GM12864 (cell line): ENCODE results near the gene NEAT1.

Source experiments
- DNase-seq: peaks from one replicate; pipeline ENCODE4 v3.0.0-alpha.2; 2011; ENCODE audit warnings: low read depth
- H3K4me3 ChIP-seq: 2 replicates; pipeline ENCODE4 v1.5.1; 2011; ENCODE audit warnings: mild to moderate bottlenecking, low read depth, low read length, control low read depth
- CTCF ChIP-seq: IDR thresholded peaks from 2 replicates; pipeline ENCODE4 v1.5.1; 2011; ENCODE audit warnings: low read depth, mild to moderate bottlenecking, moderate library complexity, low read length, control low read depth, inconsistent platforms; ENCODE audit errors: missing control alignments

The NEAT1 gene

GRCh38 chr11:65395961-65396530 is 26.6 kb upstream of the NEAT1 start:
- no peak for DNase-seq
- TF ChIP-seq CTCF, result no peak

GRCh38 chr11:65396769-65397745 is 25.5 kb upstream of the NEAT1 start:
- DNase-seq, result no peak
- TF ChIP-seq CTCF, result no peak
- H3K4me3 ChIP-seq, result no peak overlapping the region

More at GRCh38 chr11:65395961-65396530, 26.6 kb upstream of the NEAT1 start:
- H3K4me3 ChIP-seq, result no peak overlapping the region

GRCh38 chr11:65398362-65398910 is 24.2 kb upstream of the NEAT1 start:
- no peak for DNase-seq
- no peak overlapping the region for H3K4me3 ChIP-seq
- no peak for TF ChIP-seq CTCF

GRCh38 chr11:65399249-65399648 is 23.3 kb upstream of the NEAT1 start:
- no peak overlapping the region for H3K4me3 ChIP-seq
- no peak for TF ChIP-seq CTCF
- no peak for DNase-seq

GRCh38 chr11:65399845-65400244 is 22.8 kb upstream of the NEAT1 start:
- TF ChIP-seq CTCF, result no peak
- H3K4me3 ChIP-seq, result no peak overlapping the region

GRCh38 chr11:65400307-65401072 is 22.1 kb upstream of the NEAT1 start:
- no peak overlapping the region for H3K4me3 ChIP-seq
- TF ChIP-seq CTCF, result no peak
- DNase-seq, result no peak

More at GRCh38 chr11:65399845-65400244, 22.8 kb upstream of the NEAT1 start:
- DNase-seq, result no peak
